ENCODE results near the gene ABHD2. TPM values are rescaled to one million over a fixed set of nuclear protein-coding genes. Genes with fewer than 3 reads are reported as not detected.
A peak's percentile ranks its signal among the peaks of the same experiment; 100 is the strongest.

The ABHD2 gene
- total and polyA plus RNA-seq, 12 donors: 5.6 to 316 (median 135) TPM

DNA sequence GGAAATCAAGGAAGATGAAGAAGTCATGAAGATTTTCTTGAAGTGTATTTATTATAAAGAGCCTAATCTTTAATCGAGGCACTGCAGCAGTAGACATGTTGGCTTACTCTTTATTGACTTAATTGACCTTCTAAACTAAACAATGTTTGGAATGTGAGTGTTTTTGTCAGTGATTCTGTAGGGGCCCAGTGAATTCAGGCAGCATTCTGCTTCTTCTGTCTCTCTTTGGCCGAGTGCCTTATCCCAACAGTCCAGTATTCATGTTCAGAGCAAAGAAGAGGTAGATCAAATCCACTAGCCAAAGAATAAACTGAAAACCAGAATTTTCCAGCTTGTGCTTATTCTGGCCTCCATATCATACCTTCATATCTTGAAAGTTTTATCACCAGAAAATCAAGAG lies 77.4 kb downstream of the ABHD2 start:
- 32 to 68% (median 51%) methylated on average over 2 of the region's 2 CpGs for WGBS, 4 donors
- Histone ChIP-seq H3K36me3 (replicated peaks in 1 of 2) (no peaks in the 10 kb centered on the region), H3K27me3 (no peaks in the 10 kb centered on the region), H3K9me3 (replicated peaks in 1 of 3) (no peaks in the 10 kb centered on the region), H3K4me3 (no peak overlapping the region), H3K27ac (peak overlapping the region in 3 of 5 donors; percentile 30 to 72 (median 58)), H3K4me1 (replicated peaks in 1 of 2) (peaks cover 23 to 37% of the 10 kb centered on the region in 2 donors)
- TF ChIP-seq, protein P1, sequence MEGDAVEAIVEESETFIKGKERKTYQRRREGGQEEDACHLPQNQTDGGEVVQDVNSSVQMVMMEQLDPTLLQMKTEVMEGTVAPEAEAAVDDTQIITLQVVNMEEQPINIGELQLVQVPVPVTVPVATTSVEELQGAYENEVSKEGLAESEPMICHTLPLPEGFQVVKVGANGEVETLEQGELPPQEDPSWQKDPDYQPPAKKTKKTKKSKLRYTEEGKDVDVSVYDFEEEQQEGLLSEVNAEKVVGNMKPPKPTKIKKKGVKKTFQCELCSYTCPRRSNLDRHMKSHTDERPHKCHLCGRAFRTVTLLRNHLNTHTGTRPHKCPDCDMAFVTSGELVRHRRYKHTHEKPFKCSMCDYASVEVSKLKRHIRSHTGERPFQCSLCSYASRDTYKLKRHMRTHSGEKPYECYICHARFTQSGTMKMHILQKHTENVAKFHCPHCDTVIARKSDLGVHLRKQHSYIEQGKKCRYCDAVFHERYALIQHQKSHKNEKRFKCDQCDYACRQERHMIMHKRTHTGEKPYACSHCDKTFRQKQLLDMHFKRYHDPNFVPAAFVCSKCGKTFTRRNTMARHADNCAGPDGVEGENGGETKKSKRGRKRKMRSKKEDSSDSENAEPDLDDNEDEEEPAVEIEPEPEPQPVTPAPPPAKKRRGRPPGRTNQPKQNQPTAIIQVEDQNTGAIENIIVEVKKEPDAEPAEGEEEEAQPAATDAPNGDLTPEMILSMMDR (IDR thresholded peaks at IDR 0.05): no peak
- no peak for TF ChIP-seq POLR2A (IDR thresholded peaks at IDR 0.05)
- intact Hi-C loops (cut with DNase I): no loop called here
- no peak for DNase-seq

DNA sequence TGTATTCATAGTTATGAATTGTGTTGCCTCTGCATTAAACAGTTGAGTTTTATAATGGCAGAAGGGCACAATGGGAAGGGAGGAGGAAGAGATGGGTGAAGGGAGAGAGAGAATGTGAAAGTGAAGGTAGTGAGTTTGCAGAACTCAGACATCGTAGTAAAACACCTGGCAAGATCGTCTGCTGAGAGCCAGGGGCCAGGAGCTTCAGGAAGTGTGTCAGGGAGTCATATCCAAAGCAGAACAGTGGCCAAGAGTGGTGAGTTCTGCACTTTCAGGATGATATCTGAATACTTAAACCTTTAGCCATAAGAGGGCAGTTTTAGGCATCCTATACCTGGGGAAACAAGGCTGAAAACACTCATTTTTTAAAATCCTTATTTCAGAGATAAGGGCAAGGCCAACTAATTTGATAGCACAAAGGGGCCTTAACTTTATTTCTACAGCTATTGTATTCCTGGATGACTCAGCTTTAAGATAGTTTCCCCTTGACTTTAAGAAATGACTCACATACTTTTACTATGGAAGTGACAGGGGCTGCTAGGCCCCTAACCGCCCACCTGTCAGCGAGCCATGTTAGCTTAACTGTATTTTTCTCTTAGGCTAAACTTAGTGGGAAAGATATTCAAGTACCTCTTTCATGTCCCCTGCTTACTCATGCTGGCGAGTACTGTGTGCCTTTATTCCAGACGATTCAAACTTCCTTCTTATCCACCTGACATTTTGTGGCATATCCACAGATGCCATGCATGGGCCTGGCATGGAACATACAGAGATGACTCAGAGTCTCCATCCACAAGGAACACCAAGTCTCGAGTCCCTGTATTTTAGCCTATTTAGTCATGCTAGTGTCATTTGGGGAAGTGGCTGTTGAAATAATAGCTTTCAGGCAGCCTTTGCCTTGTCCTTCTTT lies 79.3 kb downstream of the ABHD2 start:
- H3K27ac ChIP-seq: peak overlapping the region in 4 of 5 donors; percentile 26 to 81 (median 58)

DNA sequence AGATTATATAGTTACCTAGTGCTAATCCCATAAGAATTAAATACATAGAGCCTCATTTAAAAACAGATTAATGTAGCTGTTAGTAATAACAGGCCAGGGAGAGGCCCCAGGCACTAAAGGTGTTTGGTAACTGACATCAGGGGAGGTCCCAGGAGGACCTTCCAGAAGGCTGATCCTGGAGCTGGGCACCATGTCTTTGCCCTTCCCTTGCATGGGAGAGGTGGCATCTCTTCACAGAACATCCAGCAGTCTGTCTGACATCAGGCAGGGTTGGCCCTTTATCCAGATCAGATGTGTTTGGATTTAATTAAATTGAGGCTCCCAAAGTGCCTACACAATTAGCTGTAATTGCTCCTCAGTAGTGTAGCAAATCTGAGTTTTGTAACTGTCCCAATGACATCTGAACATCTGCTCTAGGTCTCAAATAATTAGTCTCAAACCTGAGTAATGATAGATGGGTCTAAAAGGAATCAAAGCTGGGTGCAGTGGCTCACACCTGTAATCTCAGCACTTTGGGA lies 80.1 kb downstream of the ABHD2 start:
- Histone ChIP-seq H3K4me1 (replicated peaks in 1 of 2) (peaks cover 23 to 45% of the 10 kb centered on the region in 2 donors), H3K36me3 (replicated peaks in 1 of 2) (no peaks in the 10 kb centered on the region), H3K4me3 (no peak overlapping the region), H3K27me3 (no peaks in the 10 kb centered on the region), H3K27ac (peak overlapping the region in 4 of 5 donors; percentile 26 to 81 (median 58)), H3K9me3 (replicated peaks in 1 of 3) (no peaks in the 10 kb centered on the region)
- intact Hi-C loops (cut with DNase I): no loop called here
- TF ChIP-seq, protein P1 (IDR thresholded peaks at IDR 0.05): no peak
- TF ChIP-seq POLR2A (IDR thresholded peaks at IDR 0.05): no peak
- DNase-seq: peak in 1 of 7 donors; percentile 20

More for the DNA sequence above, 79.3 kb downstream of the ABHD2 start:
- no peaks in the 10 kb centered on the region for H3K9me3 ChIP-seq (replicated peaks in 1 of 3)
- intact Hi-C loops (cut with DNase I): no loop called here
- H3K4me1 ChIP-seq (replicated peaks in 1 of 2): peaks cover 23 to 37% of the 10 kb centered on the region in 2 donors
- TF ChIP-seq, protein P1 (IDR thresholded peaks at IDR 0.05): no peak
- no peak for TF ChIP-seq POLR2A (IDR thresholded peaks at IDR 0.05)
- no peaks in the 10 kb centered on the region for H3K36me3 ChIP-seq (replicated peaks in 1 of 2)
- peak in 5 of 7 donors; percentile 45 to 67 (median 51) for DNase-seq
- no peak overlapping the region for H3K4me3 ChIP-seq
- 28 to 34% (median 30%) methylated on average over 7 of the region's 7 CpGs for WGBS, 4 donors
- H3K27me3 ChIP-seq: no peaks in the 10 kb centered on the region

DNA sequence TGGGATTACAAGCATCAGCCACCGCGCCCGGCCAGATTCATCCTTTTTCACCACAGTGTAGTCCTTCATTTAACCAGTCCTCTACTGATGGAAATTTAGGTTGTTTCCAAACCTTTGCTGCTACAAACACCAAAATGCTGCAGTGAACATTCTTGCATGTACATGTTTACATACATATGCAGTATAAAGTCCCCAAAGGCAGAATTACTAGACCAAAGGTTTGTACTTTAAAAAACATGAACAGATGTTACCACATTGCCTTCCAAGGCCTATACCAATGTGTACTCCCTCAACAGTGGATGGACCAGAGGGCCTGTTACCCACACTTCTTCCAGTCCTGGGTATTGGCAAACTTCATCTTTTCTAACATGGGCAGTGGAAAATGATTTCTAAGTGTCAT lies 82.1 kb downstream of the ABHD2 start:
- Histone ChIP-seq H3K4me1 (replicated peaks in 1 of 2) (peaks cover 23 to 42% of the 10 kb centered on the region in 2 donors), H3K27ac (no peak overlapping the region), H3K27me3 (no peaks in the 10 kb centered on the region), H3K9me3 (replicated peaks in 1 of 3) (no peaks in the 10 kb centered on the region), H3K36me3 (replicated peaks in 1 of 2) (no peaks in the 10 kb centered on the region), H3K4me3 (no peak overlapping the region)
- WGBS, 4 donors: 97 to 99% (median 98%) methylated on average over 3 of the region's 3 CpGs
- TF ChIP-seq POLR2A (IDR thresholded peaks at IDR 0.05): no peak
- TF ChIP-seq, protein P1 (IDR thresholded peaks at IDR 0.05): no peak
- intact Hi-C loops (cut with DNase I): loop anchor here in 1 of 2 donors (10.0 kb wide), 1 partner anchor 86 kb away; the partner anchor contains the start of gene ABHD2
- DNase-seq: peak in 1 of 7 donors; percentile 17

Measured in adrenal gland (tissue), 12 donors.